A375 (cell line): ENCODE data around the gene GPR82. TPM values are rescaled to one million over a fixed set of nuclear protein-coding genes. Genes with fewer than 3 reads are reported as not detected.

ENCODE experiments used
- small RNA-seq: library from RNA; depleted of rRNA; stranded (forward); fragments of <200 nt; gene quantifications from one replicate; pipeline ENCODE3, GENCODE V24; 2014
- total RNA-seq: library from RNA; depleted of rRNA; stranded (reverse); fragments of >200 nt; shearing (Covaris generic); gene quantifications from 2 replicates; pipeline ENCODE4 v1.2.3, GENCODE V29; 2014; rRNA removed

GPR82 gene
- total RNA-seq: not detected in 2 replicates

DNA sequence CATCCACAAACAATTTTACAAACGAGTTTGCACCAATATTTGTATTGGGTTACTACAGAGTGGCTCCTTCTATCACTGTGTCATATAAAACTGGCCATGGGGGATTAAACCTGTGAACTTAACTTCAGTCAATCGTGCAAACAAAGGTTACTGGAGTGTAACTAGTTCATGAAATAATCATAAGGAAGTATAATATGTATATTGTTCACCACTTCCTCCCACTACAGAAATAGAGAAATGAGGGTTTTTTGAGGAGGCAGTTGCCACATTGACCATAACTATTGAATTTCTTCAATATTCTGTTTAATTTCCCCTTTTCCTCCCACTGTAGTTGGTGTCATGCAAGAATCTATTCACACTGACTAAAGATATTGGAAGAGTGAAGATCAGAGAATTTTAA is at the start of gene GPR82:
TSS of gene GPR82 (plus strand) at position 356 of the 400 bp plus-strand sequence. CDS start 2,846 bp downstream, outside the sequence.

GRCh38 chrX:41688835-41689234 is 35.1 kb upstream of the GPR82 start, which contains the start of gene GPR34:
GPR34 (plus strand) TSS chrX:41688973; CDS start chrX:41695634, 6,661 bp downstream.

Small RNA genes lying within 50 kb of the gene (small RNA-seq; reads per million reads assigned to genes)
- not detected for gene RN7SL144P

Other genes starting within 250 kb of the GPR82 start
- gene GPR34, start 35.2 kb upstream of the GPR82 start, total RNA-seq: not detected in 2 replicates
- gene CASK, start 199.4 kb downstream of the GPR82 start, total RNA-seq: 15.4 and 17.3 TPM in 2 replicates